Measurements from ENCODE around the gene PARP1.
"Not testable (repeated sequence)": the region's sequence is repeated elsewhere in the genome, so short reads cannot be mapped to it uniquely, and the experiment has no call there.

PARP1 gene

GRCh38 chr1:226428791-226429461 lies 21.0 kb upstream of the PARP1 start:
- peak; percentile 34 to 73 for DNase-seq

- DNase-seq = no peak
Observed at GRCh38 chr1:226428348-226428747, 20.5 kb upstream of the PARP1 start.

DNA sequence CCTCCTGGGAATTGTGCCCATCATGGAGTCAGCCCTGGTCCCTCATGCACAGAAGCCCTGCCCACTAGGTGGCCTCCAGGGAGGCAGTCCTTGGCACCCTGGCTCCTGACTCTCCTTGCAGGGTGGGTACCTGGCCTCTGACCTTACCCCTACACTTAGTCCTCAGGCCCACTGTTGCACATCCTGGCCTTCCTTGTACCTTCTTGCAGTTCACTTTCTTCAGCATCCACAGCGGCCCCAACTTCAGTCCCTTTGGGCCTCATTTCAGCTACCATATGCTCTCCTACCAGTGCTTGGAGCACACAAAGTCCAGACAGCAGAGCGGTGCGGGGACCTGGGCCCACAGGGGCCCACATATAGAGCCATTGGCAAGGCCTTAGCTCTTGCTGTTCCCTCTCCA lies 19.2 kb upstream of the PARP1 start:
- no peak for DNase-seq

GRCh38 chr1:226426395-226426794 lies 18.5 kb upstream of the PARP1 start:
- not testable (repeated sequence) for DNase-seq

GRCh38 chr1:226425431-226426031 lies 17.6 kb upstream of the PARP1 start:
- DNase-seq = no peak

DNA sequence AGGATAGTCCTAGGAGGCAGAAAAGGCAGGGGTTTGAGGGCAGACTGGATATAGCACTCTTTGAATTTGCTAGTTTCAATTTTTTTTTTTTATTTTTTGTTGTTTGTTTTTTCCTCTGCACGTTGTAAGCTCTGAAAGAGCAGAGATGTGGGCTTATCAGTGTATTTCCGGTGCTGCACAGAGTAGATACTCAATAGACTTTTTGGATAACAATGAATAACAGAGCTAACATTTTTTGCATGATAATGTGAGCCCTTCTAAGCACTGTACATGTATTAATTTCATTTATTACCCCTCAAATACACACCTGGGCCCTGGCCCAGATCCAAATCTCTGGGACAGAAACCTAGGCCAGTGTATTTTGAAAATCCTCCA lies 17.1 kb upstream of the PARP1 start:
- no peak for DNase-seq

- DNase-seq = peak; percentile 52 to 78
Observed at GRCh38 chr1:226424221-226425003, 16.5 kb upstream of the PARP1 start.

- no peak for DNase-seq
Observed at GRCh38 chr1:226422478-226422877, 14.6 kb upstream of the PARP1 start.

- no peak for DNase-seq
Observed at GRCh38 chr1:226420897-226421296, 13.0 kb upstream of the PARP1 start.

- DNase-seq = no peak
Observed at GRCh38 chr1:226420328-226420727, 12.4 kb upstream of the PARP1 start.

GRCh38 chr1:226419284-226420029 lies 11.6 kb upstream of the PARP1 start:
- DNase-seq = no peak

GRCh38 chr1:226417830-226418546 lies 10.1 kb upstream of the PARP1 start:
- DNase-seq = no peak

GRCh38 chr1:226417350-226417749 lies 9.5 kb upstream of the PARP1 start:
- no peak for DNase-seq

DNA sequence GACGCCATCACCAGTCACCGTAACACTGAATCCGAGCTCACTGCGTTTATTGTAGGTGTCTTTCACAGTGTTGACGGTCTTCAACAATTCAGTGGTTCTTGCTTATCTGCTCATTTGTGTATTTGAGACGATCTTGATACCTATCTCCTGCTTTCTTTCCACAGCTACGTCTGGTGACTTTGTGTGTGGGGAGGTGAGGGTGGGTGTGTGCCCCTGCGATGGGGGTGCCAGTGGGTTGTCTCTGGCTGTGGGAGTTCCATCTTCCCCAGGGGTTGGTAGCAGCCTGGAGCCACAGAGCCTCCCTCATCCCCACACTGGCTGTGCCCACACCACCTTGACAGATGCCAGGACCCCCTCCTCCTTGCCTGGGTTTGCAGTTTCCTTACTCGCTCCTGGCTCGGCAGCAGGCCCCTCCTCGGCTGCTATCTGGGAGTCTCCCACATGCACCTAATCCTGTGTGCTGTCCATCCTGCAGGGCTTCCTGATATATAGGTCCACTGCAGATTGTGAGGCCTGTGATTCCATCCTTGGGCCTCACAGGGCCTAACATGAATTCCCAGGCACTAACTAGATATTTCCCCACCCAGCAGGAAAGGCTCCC lies 6.3 kb upstream of the PARP1 start:
- no peak for DNase-seq

DNA sequence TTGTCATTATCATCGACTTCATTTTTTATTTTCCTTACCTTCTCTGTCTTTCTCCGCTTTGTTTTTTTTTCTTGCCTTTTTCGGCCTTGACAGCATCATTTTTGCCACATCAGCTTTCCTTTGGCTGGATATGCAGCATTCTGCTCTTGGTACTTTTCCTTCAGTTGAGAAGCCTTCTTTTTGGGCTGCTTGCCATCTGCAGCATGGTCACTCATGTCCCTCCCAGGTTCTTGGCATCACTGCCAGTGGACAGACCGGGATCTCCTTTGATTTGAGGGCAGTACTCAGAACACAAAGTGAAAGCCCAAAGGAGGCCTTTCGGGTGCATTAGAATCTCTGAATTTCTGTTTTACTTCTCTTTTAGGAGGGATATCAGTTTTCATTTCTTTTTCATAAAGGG lies 3.7 kb upstream of the PARP1 start:
- DNase-seq = no peak

GRCh38 chr1:226410958-226411357 lies 3.1 kb upstream of the PARP1 start:
- no peak for DNase-seq

DNA sequence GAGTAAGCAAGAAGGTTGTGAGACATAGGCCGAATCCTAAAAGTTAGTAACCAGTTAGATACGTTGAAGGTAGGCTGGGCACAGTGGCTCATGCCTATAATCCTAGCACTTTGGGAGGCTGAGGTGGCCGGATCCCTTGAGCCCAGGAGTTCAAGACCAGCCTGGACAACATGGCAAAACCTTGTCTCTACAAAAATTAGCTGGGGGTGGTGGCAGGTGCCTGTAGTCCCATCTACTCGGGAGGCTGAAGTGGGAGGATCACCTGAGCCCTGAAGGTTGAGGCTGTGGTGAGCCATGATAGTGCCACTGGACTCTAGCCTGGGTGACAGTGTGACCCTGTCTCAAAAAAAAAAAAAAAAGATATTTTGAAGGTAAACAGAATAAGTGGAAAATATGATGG lies 1.5 kb upstream of the PARP1 start:
- no peak for DNase-seq

DNA sequence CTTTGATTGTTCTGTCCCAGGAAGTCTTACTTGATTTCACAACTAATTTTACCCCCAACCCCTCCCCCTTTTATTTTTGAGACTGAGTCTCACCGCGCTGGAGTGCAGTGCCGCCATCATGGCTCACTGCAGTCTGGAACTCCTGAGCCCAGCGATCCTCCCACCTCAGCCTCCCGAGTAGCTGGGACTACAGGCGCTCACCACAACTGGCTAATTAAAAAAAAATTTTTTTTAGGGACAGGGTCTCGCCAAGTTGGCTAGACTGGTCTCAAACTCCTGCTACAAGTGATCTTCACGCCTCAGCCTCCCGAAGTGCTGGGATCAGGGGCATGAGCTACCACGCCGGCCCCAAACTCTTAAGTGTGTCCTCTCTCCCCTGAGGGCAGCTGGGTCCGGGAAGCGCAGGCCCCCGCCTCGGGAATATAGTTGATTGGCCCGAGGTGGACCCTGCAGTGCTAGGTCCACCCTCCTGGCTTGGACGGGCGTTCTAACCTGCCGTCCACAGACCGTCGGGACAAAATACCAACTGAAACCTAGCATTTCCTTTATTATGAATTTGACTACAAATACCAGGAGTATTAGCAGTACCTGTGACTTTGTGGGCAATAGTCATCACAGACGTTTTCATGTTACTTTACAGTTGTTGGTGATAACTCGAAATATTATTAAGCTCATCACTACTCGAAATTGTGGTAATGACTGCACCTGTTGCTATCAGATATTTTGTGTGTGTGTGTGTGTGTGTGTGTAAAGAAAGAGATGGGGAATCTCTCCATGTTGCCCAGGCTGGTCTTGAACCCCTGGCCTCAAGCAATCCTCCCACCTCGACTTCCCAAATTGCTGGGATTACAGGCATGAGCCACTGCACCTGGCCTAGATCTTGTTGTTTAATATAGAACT lies 642 bp upstream of the PARP1 start:
- no peak for DNase-seq

GRCh38 chr1:226407199-226407496 lies 745 bp downstream of the PARP1 start:
- no peak for DNase-seq

GRCh38 chr1:226406401-226406881 lies 1.5 kb downstream of the PARP1 start:
- DNase-seq = peak; percentile 10 to 35

DNA sequence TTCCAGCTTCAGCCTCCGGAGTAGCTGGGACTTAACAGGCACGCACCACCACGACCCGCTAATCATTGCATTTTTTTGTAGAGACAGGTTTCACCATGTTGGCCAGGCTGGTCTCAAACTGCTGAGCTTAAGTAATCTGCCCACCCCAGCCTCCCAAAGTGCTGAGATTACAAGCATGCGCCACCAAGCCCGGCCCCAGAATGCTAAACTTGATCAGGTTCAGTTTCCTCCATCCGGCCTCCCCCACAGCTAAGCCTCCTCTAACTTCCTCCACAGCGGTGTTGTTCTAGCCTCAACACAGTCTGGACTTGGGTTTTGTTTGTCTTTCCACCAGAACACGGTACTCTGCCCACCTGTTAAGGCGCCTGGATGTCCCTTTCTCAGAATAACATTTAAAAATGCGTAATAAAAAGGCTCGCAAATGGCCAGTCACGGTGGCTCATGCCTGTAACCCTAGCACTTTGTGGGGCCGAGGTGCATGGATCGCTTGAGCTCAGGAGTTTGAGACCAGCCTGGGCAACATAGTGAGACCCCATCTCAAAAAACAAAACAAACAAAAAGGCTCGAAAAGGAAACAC lies 2.4 kb downstream of the PARP1 start:
- DNase-seq = no peak
